Activated CD4-positive, alpha-beta memory T cell treated with anti-CD3 and anti-CD28 coated beads for 36 hours (primary cell): ENCODE results near the gene LAMC3. TPM values are rescaled to one million over a fixed set of nuclear protein-coding genes. Genes with fewer than 3 reads are reported as not detected.

Source experiments
- CTCF ChIA-PET: fragments of 350-600 bp; sonication (Branson Sonifier 250); formaldehyde crosslinking; loops from one replicate; lab custom pipeline; 2021; ENCODE audit warnings: antibody characterized with exemption, inconsistent platforms; lab: Charles Lee
- POLR2A ChIA-PET: fragments of 350-600 bp; sonication (Branson Sonifier 250); formaldehyde crosslinking; loops from one replicate; lab custom pipeline; 2021; ENCODE audit warnings: antibody characterized with exemption; lab: Charles Lee
- DNase-seq: peaks from one replicate; pipeline ENCODE4 v3.0.0-alpha.2; 2020
- H3K27ac Mint-ChIP-seq: one replicate; pipeline ENCODE4 v1.8.0; 2021; ENCODE audit warnings: mixed read lengths
- H3K27me3 Mint-ChIP-seq: one replicate; pipeline ENCODE4 v1.8.0; 2021; ENCODE audit warnings: mixed read lengths
- H3K36me3 Mint-ChIP-seq: one replicate; pipeline ENCODE4 v1.8.0; 2021; ENCODE audit warnings: mixed read lengths
- H3K4me1 Mint-ChIP-seq: one replicate; pipeline ENCODE4 v1.8.0; 2021; ENCODE audit warnings: low read depth, mixed read lengths
- H3K4me3 Mint-ChIP-seq: one replicate; pipeline ENCODE4 v1.8.0; 2021; ENCODE audit warnings: mild to moderate bottlenecking, mixed read lengths
- H3K9me3 Mint-ChIP-seq: one replicate; pipeline ENCODE4 v1.8.0; 2021; ENCODE audit warnings: mixed read lengths
- intact Hi-C: fragments of 100-400 bp; cut with micrococcal nuclease; formaldehyde crosslinking; loops from one replicate; pipeline ENCODE4 v1.15.1; 2023
- total RNA-seq, 2 experiments: library from RNA; stranded (reverse); gene quantifications; one replicate each; pipeline ENCODE4 v1.2.3, GENCODE V29; 2021

The LAMC3 gene
- total RNA-seq, 2 experiments from 2014 or later: 0.12 to 0.34 TPM

DNA sequence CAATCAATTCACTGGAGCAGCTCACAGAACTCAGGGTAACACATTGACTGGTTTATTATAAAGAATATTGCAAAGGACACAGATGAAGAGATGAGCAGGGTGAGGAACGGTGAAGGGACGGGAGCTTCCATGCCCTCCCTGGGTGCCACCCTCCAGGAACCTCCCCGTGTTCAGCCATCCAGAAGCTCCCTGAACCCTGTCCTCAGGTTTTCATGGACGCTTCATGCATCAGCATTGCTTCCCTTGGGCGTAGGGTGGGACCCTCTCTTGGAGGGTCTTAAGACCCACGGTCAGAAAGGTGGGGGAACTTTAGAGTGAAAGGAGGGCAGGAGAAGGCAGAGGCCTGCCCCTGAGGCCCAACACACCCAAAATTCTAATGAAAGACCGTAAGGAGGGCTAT, 12.8 kb downstream of the LAMC3 start:
- Mint-ChIP-seq H3K4me1 (no peaks in the 10 kb centered on the region), H3K27me3 (peaks cover 14% of the 10 kb centered on the region), H3K4me3 (no peak overlapping the region), H3K27ac (no peak overlapping the region), H3K36me3 (no peaks in the 10 kb centered on the region), H3K9me3 (no peaks in the 10 kb centered on the region)
- ChIA-PET CTCF (interaction anchor here (1.2 to 2.0 kb wide), 3 partner anchors 23 to 479 kb away, joined by 3 to 9 read pairs (median 4); no protein-coding TSS in a partner anchor), POLR2A (no interaction called here)
- no peak for DNase-seq
- intact Hi-C loops: no loop called here

DNA sequence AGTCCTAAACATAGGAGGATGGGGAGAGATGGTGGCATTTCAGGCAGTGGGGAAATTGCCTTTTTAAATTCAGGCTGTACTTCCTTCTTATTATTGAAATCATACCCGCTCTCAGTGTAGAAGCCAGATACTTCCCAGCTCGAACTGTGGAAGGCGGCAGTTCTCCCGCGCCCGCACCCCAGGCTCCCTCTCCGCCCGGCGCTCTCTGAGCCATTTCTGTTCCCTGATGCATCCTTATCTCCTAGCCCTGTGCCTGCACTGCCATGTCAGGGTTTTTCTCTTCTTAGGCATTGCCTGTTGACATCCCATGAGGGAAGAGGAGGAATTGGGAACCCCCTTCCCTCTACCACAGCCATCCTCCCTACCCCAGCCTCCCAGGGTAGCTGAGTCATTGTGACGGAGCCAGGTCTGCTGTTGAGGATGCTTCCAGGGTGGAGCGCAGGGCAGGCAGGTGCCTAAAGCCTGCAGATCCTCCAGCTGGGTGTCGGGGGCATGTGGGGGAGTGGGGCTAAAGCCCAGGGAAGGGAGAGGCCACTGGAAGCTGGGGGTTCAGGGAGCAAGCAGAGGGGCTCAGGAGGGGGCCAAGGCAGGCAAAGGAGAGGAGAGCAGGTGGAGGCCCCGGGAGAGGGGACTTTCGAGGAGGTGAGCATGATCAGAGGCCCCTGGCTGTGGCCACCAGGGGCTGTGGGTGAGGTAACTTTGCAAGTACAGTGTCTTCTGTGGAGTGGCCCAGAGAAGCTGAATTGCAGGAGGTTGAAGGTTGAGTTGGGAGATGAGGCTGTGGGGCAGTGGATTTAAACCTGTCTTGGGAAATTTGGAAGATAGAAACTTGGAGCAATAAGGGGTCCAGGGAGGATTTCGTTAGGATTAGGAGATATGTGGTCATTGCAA, 16.2 kb downstream of the LAMC3 start:
- CTCF ChIA-PET: no interaction called here
- no peak for DNase-seq
- POLR2A ChIA-PET: no interaction called here
- Mint-ChIP-seq H3K4me3 (no peak overlapping the region), H3K4me1 (no peaks in the 10 kb centered on the region), H3K27ac (no peak overlapping the region), H3K36me3 (no peaks in the 10 kb centered on the region), H3K27me3 (peaks cover 6% of the 10 kb centered on the region), H3K9me3 (no peaks in the 10 kb centered on the region)
- intact Hi-C loops: no loop called here

DNA sequence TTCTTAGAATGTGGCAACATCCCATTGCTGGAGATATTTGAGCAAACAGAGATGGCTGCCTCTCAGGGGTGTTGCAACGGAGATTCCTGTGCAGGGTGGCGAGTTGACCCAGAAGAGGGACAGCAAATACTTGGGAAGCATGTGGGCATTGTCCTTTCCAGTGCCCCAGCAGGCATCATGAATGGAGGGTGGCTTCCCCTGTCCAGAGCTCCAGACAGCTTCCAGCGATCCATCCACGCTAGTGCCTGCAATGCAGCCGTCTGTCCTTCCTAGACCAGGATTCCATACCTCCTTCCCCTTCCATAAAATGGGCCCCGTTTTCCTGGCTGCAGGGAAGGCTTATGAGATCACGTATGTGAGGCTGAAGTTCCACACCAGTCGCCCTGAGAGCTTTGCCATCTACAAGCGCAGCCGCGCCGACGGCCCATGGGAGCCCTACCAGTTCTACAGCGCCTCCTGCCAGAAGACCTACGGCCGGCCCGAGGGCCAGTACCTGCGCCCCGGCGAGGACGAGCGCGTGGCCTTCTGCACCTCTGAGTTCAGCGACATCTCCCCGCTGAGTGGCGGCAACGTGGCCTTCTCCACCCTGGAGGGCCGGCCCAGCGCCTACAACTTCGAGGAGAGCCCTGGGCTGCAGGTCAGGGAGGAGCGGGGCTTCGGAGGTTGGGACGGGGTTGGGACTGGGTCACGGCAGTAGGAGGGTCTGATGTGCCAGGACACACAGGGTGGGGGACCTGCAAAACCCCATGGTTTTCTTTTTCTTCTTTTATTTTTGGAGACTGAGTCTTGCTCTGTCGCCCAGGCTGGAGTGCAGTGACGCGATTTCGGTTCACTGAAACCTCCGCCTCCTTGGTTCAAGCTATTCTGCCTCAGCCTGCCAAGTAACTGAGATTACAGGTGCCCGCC, 17.2 kb downstream of the LAMC3 start:
- Mint-ChIP-seq H3K27me3 (peaks cover 2% of the 10 kb centered on the region), H3K36me3 (no peaks in the 10 kb centered on the region), H3K27ac (no peak overlapping the region), H3K9me3 (no peaks in the 10 kb centered on the region), H3K4me3 (no peak overlapping the region), H3K4me1 (no peaks in the 10 kb centered on the region)
- ChIA-PET POLR2A (no interaction called here), CTCF (no interaction called here)
- no peak for DNase-seq
- intact Hi-C loops: no loop called here

DNA sequence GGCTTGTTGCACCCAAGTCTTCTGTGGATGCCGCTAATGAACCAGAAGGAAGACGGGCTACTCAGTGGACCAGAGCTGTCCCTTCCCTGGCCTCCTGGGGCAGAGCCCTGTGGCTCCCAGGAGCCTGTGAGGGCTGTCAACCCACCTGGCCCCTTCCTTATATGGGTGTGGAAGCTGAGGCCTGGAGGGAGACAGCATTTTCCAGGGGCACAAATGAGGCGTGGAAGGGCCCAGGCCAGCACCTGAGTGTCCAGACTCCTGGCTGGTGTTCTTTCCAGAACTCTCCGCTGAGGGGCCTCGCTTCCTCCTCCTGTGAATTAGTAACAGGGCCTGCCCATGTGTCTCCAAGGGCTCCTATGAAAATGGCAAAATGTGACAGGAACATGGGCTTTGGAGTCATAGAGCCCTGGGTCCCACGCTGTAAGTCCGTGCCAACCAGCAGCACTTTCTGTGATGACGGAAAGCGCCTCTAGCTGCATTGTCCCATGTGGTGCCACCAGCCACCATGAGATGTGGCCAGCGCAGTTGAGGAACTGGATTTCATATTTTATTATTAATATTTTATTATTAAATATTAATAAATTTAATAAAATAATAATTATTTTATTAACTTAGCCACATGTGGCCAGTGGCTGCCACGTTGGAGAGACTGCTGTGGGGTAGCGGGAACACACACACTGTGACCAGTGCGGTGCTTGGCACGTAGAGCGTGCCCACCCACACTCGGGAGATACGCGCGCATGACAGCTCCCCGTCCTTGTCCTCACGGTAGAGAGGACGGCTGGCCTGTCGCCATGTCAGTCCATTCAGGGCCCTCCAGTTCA, 18.3 kb downstream of the LAMC3 start:
- no peak overlapping the region for H3K4me3 Mint-ChIP-seq
- peaks cover 2% of the 10 kb centered on the region for H3K27me3 Mint-ChIP-seq
- POLR2A ChIA-PET: no interaction called here
- intact Hi-C loops: no loop called here
- H3K27ac Mint-ChIP-seq: no peak overlapping the region
- no peaks in the 10 kb centered on the region for H3K36me3 Mint-ChIP-seq
- no peak for DNase-seq
- CTCF ChIA-PET: no interaction called here
- no peaks in the 10 kb centered on the region for H3K4me1 Mint-ChIP-seq
- no peaks in the 10 kb centered on the region for H3K9me3 Mint-ChIP-seq

DNA sequence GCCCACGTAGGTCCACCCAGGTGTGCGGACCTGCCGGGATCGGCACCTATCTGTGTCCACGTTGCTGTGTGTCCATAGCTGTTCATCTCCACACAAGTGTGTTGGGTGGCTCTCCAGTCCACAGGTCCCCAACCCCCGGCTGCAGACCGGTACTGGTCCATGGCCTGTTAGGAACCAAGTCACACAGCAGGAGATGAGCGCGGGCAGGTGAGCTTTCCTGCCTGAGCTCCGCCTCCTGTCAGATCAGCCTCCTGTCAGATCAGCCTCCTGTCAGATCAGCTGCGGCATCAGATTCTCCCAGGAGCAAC, 18.9 kb downstream of the LAMC3 start:
- Mint-ChIP-seq H3K4me3 (no peak overlapping the region), H3K9me3 (no peaks in the 10 kb centered on the region), H3K27me3 (peaks cover 2% of the 10 kb centered on the region), H3K4me1 (no peaks in the 10 kb centered on the region), H3K36me3 (no peaks in the 10 kb centered on the region), H3K27ac (no peak overlapping the region)
- CTCF ChIA-PET: no interaction called here
- intact Hi-C loops: no loop called here
- POLR2A ChIA-PET: no interaction called here
- no peak for DNase-seq

DNA sequence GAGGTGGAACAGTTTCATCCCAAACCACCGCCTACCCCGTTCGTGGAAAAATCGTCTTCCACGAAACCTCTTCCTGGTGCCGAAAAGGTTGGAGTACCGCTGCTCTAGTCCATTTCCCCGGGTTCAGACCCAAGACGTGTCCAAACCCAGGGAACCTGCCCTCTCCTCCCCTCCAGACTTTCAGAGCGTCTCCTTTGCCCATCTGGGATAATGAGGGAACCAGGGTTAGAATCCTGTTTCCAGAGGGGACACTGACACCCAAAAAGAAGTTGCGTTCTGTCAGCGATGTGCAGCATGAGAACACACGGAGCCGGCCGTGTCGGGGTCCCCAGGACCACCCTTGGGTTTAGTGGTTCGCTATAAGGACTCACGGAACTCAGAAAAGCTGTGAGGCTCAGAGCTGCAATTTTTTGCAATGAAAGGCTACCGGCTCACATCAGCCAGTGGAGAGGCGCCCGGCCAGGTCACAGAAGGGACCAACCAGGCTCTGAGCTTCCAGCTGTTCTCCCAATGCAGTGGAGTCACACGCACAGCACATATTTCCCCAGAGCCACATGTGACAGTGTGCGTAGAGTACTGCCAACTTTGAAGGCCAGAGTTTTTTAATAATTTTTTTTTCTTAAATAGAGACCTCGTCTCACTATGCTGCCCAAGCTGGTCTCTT, 19.4 kb downstream of the LAMC3 start:
- no peaks in the 10 kb centered on the region for H3K9me3 Mint-ChIP-seq
- H3K4me1 Mint-ChIP-seq: no peaks in the 10 kb centered on the region
- no peaks in the 10 kb centered on the region for H3K36me3 Mint-ChIP-seq
- no peak for DNase-seq
- ChIA-PET CTCF (no interaction called here), POLR2A (no interaction called here)
- intact Hi-C loops: no loop called here
- no peak overlapping the region for H3K4me3 Mint-ChIP-seq
- no peak overlapping the region for H3K27ac Mint-ChIP-seq
- peaks cover 5% of the 10 kb centered on the region for H3K27me3 Mint-ChIP-seq

DNA sequence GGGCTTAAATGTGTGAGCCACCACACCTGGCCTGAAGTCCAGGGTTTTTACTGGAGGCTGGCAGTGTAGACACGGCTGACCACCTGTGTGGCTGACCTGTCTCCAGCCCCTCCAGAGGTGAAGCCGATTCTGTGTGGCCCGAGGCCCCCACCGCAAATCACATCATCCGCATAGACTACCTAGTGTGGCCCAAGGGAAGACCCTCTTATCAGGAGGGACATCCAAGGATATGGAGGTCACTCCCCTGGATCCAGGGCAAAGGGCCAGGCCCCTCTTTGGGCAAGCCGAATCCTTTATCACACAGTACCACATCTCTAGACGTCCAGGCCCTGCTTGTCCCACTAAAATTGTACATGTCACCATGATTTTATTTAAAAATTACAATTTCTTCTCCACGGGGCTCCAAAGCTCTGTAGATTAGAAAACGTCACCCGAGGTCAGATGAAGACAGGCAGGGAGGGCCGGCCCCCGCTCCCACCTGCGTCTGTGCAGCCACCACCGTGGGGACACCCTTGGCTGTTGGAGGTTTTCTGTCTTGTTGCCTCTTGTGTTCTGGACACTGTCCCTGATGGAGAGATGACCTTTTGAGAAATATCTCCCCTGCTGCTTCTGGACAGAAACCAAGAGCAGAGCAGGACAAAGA, 20.1 kb downstream of the LAMC3 start:
- peaks cover 5% of the 10 kb centered on the region for H3K27me3 Mint-ChIP-seq
- H3K4me3 Mint-ChIP-seq: no peak overlapping the region
- intact Hi-C loops: no loop called here
- H3K4me1 Mint-ChIP-seq: no peaks in the 10 kb centered on the region
- no peaks in the 10 kb centered on the region for H3K9me3 Mint-ChIP-seq
- no peak for DNase-seq
- no peak overlapping the region for H3K27ac Mint-ChIP-seq
- ChIA-PET CTCF (no interaction called here), POLR2A (no interaction called here)
- H3K36me3 Mint-ChIP-seq: no peaks in the 10 kb centered on the region

DNA sequence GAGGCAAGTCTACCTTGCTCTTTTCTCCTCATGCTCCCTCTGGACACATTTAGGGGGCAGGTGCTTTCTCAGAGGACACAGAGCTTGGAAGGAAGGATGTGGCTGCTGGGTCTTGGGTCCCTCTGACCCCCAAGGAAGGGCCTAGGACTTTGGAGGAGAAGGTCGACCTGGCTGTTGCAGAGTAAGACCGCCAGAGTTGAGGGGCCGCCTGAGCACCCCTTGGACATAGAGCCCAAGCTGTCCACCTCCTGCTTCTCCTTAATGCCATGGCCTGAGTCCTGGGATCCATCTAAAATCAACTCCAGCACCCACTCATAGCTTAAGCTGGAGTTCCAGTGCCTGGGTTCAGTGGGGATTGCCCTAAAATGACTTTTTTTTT, 20.6 kb downstream of the LAMC3 start:
- Mint-ChIP-seq H3K4me3 (no peak overlapping the region), H3K27me3 (peaks cover 5% of the 10 kb centered on the region), H3K36me3 (no peaks in the 10 kb centered on the region), H3K27ac (no peak overlapping the region), H3K4me1 (no peaks in the 10 kb centered on the region), H3K9me3 (no peaks in the 10 kb centered on the region)
- ChIA-PET CTCF (no interaction called here), POLR2A (no interaction called here)
- intact Hi-C loops: no loop called here
- DNase-seq: no peak

DNA sequence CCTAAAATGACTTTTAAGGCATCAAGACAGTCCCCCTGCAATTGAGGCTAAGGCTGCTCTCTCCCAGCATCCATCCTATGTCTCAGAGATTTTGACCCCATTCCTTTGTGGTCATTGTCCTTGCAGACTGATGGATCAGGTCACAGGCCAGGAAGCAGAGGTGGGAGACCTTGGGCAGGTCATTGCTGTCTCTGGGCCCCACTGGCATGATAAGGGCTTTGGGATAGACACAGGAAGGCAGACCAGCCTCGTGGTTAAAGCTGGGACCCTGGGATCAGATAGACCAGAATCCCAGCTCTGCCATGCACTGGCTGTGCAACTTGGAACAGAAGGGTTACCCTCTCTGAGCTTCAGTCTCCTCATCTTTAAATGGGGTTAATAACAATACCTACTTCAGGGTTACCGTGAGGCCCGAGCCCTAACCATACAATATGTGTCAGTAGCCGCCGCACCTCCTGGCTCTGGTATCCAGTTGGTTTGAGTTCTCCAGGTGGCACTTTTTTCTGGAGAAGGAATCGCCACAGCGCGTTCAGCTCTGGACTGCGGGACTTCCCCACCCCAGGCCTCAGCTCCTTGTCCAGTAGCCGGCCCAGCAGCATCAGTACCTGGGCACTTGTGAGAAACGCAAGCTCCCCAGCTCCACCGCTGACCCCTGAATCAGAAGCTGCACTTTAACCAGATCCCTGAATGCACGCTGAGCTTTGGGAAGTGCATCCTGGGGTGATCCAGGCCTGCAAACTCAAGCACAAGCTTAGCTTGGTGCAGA, 21.4 kb downstream of the LAMC3 start:
- no peaks in the 10 kb centered on the region for H3K36me3 Mint-ChIP-seq
- ChIA-PET POLR2A (no interaction called here), CTCF (interaction anchor here (0.9 to 1.7 kb wide), 4 partner anchors 16 to 161 kb away, joined by 3 to 7 read pairs (median 4); no protein-coding TSS in a partner anchor)
- H3K9me3 Mint-ChIP-seq: no peaks in the 10 kb centered on the region
- H3K27ac Mint-ChIP-seq: no peak overlapping the region
- intact Hi-C loops: no loop called here
- DNase-seq: no peak
- no peaks in the 10 kb centered on the region for H3K4me1 Mint-ChIP-seq
- peaks cover 7% of the 10 kb centered on the region for H3K27me3 Mint-ChIP-seq
- no peak overlapping the region for H3K4me3 Mint-ChIP-seq

DNA sequence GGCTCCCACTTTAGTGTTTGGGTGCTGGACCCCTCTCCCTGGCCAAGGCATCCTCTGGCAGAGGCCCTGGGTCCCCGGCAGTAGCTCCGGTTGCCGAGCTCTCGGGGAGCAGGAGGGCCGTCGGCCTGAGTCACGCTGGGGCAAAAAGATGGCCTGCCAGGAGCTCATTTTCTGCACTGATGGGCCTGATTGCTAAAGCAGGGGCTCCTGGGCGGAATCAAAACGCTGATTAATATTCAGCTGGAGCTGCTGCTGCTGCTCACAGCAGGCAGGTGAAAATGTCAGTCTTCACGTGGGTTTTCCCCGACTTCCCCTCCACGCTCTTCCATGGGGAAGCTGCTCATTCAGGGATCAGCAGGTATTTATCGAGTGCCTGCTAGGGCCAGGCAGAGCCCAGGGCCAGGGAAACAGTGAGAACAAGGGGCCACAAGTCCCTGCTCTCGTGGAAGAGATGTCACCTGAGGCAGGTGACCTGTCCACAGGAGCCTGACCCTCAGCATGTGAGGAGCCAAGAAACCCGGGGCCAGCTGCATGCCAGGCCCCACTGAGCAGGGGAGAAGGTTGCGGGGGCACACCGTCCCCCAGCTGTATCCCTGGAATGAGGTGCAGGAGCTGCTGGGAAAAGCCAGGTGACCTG, 22.1 kb downstream of the LAMC3 start:
- Mint-ChIP-seq H3K36me3 (no peaks in the 10 kb centered on the region), H3K27me3 (peaks cover 5% of the 10 kb centered on the region), H3K9me3 (no peaks in the 10 kb centered on the region), H3K4me3 (no peak overlapping the region), H3K27ac (no peak overlapping the region), H3K4me1 (no peaks in the 10 kb centered on the region)
- ChIA-PET POLR2A (no interaction called here), CTCF (interaction anchor here (0.9 to 1.7 kb wide), 4 partner anchors 15 to 162 kb away, joined by 3 to 7 read pairs (median 4); no protein-coding TSS in a partner anchor)
- DNase-seq: no peak
- intact Hi-C loops: no loop called here
